Mesenteric fat pad (tissue), 1 donor: ENCODE measurements around the gene IFNL1. TPM values are rescaled to one million over a fixed set of nuclear protein-coding genes. Genes with fewer than 3 reads are reported as not detected.
"Not testable (repeated sequence)": the region's sequence is repeated elsewhere in the genome, so short reads cannot be mapped to it uniquely, and the experiment has no call there.

ENCODE experiments used
- DNase-seq: peaks from one replicate; pipeline ENCODE4 v3.0.0-alpha.2; 2020; ENCODE audit warnings: low spot score
- total RNA-seq: library from RNA; stranded (reverse); fragmentation: NEBNext Ultra II Directional; extraction: Animal tissue kit (Norgen Biotek cat#: 25700); gene quantifications from one replicate; pipeline ENCODE4 v1.2.1, GENCODE V29; 2021
- donor health status: DM: yes; HTN: yes; CAD: no.

The IFNL1 gene
- total RNA-seq, 1 donor from 2014 or later = not detected

DNA sequence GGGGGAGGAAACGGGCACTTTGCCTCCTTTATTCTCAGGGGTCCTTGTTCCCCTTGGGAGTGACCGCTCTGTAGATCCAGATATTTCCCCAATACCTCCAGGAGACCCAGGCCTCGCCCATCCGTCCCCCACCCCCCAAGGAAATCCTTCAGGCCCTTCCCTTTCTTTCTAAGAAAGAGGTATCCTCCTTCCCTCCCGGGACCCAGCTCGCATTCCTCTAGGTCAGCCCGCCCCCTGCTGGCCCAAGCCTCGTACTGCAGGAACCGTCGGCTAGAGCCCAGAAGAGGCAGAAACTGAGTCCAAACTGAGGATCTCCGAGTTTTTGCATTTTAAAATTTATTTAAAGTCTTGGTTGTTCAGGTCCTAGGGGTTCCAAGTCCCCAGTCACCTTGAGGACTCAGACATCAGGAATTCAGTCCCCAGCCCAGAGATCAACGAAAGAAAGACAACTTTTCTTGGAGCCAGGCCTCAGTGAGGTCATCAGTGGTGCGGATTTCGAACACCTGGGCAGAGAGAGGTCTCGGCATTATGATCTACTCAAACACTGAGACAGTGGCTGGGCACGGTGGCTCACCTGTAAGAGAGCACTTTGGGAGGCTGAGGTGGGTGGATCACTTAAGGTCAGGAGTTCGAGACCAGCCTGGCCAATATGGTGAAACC is 32.0 kb downstream of the IFNL1 start:
- peak; percentile 95 for DNase-seq

GRCh38 chr19:39329948-39330347 is 33.7 kb downstream of the IFNL1 start:
- no peak for DNase-seq

DNA sequence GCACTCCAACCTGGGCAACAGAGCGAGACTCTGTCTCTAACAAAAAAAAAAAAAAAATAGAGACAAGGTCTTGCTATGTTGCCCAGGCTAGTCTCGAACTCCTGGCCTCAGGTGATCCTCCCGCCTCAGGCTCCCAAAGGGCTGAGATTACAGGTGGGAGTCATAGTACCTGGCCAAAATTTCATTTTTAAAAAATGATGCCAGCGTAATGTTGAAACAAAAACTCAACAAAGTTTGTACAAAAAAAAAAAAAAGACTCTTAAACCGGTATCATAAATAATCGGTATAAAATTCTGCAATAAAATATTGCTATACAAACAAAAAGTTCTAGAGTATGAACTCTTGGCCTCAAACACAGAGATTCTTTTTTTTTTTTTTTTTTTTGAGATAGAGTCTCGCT is 36.1 kb downstream of the IFNL1 start:
- no peak for DNase-seq

- DNase-seq = not testable (repeated sequence)
These were observed 36.5 kb downstream of the IFNL1 start for GRCh38 chr19:39332738-39333137.

DNA sequence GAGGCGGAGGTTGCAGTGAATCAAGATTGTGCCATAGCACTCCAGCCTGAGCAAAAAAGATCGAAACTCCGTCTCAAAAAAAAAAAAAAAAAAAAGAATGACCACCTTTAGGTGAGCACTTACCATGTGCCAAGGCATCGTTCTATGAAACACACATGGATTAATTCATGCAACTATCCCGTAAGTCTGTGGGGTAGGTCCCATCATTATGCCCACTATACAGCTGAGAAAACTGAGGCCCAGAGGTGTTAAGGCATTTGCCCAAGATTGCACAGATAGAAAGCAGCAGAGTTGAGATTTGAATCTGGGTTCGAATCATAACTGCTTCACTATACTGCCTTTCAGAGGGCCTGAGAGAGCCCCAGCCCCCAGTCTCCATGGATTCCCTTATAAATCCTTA is 37.3 kb downstream of the IFNL1 start:
- DNase-seq = no peak

DNA sequence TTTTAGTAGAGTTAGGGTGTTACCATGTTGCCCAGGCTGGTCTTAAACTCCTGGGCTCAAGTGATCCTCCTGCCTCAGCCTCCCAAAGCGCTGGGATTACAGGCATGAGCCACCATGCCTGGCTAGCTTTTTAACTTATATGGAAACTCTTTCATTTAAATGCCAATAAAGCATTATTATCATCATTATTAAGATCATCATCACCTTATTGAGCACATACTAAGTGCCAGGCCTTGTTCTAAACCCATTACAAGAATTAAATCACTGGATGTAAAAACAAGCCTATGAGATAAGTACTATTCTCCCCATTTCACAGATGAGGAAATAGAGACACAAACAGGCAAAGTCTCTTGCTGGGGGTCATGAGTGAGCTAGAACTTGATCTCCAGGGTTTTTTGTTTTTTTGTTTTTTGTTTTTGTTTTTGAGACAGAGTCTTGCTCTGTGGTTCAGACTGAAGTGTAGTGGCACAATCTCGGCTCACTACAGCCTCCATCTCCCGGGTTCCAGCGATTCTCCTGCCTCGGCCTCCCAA is 38.3 kb downstream of the IFNL1 start:
- no peak for DNase-seq

DNA sequence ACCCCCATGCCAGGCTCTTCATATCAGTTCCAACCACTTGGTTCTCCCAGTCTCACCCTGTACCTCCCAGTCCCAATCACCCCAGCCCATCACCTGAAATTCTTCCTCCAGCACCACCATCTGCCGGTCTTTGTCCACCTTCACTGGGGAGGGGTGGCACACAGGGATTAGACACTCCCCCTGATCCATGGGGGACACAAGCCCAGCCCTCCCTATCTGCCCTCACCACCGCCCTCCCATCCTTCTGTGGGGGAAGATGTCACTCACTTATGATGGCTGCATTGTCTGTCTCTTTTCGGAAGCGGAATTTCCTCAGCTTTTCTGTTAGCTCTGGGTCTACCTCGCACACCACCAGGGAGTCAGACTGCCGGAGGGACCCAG is 39.0 kb downstream of the IFNL1 start:
- DNase-seq = no peak

DNA sequence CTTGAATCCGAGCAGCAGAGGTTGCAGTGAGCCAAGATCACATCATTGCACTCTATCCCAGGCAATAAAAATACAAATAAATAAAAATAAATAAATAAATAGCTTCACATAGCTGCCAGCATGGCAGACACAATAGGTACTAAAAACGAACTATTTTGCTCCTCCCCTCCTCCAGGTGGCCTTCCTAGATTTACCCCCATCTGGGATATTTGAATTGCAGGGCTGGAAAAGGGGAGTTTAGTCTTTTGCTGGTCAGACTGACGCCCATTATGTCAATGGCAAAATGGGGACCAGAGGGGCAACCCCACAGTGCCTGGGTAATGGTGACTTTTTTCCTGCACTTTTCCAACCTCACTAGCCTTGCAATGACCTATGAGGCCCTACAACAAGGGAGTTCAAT is 40.3 kb downstream of the IFNL1 start:
- no peak for DNase-seq

DNA sequence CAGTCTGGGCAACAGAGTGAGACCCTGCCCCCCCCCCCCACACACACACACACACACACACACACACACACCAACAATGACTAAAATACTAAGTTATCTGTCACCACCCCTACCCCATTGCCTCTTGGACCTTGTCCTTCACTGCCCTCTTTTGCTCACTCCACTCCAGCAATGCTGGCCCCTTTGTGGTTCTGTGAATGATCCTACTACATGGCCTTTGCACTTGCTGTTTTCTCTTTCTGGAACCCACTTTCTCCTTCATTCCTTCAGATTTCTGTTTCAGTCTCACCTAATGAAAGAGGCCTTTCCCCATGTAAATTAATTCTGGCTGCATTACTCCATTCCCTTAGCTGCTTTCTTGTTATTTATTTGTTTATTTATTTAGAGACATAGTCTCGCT is 43.5 kb downstream of the IFNL1 start:
- no peak for DNase-seq

DNA sequence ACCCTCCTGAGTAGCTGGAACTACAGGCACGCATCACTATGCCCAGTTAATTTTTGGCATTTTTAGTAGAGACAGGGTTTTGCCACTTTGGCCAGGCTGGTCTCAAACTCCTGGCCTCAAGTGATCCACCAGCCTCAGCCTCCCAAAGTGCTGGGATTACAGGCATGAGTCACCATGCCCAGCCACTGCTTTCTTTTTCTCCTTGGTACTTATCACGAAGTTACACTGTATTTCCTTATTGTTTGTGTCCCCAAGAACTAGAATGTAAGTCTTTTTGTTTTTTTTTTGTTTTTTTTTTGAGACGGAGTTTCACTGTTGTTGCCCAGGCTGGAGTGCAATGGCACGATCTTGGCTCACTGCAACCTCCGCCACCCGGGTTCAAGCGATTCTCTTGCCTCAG is 43.9 kb downstream of the IFNL1 start:
- not testable (repeated sequence) for DNase-seq

DNA sequence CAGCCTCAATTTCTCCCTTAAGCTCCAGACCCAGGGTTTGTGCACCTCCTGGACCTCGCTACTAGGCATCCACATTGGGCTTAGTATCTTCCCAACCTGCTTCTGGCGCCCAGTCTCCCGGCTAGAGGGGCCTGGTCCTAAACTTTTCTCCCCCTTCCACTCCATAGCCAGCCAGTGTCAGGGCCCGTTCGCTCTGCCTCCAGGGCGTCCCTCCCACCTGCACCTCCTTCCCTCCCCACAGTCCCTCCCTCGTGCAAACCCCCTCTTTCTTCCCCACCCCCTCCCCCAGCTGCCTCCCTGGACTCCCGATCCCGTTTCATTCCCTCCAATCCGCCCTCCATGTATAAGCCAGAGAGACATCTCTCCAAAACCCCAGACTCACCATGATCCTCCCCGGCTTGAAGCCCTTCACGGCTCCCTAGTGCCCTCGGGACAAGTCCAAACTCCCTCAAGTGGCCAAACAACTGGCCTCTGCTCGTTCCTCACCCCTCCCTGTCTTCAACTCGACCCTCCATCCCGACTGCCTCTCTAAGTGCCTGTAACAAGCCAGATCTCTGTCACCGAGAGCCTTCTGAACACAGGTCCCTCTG is 45.0 kb downstream of the IFNL1 start:
- no peak for DNase-seq

DNA sequence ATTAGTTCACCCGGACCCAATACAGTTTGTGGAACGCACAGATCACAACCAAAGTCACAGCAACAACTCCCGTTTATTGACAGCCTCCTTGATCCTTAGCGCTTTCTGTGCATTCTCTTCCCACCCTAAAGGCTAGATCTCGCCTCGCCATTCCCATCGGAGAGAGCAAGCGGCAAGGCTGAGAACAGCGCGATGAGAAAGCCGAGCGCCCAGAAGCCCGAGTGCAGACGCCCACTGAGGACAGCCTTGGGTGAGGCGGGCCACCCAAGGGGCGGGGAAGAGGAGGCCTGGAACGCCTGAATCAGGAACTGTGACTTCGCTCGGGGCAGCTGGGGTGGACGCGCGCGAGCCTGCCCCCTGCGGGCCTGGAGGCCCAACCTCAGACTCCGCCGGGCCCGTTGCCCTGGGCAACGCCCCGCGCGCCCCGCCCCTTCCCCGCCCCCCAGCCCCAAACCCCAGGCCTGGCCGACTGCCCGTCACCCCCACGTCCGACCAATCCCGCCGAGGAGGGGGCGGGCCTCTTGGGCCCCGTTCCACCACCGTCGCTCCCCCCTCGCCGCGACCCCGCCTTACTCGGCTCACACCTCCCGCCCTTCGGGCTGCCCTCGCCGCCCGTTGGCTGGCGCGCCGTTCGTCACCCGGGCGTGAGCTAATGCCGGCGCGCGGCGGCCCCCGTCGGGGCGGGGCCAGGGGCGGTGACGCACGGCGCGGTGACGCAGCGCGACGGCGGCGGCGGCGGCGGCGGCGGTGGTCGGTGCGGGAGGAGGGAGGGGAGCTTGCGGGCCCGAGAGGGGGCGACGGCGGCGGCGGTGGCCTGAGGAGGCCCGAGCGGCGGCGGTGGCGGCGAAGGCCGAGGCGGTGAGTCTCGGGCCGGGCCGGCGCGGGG is 45.8 kb downstream of the IFNL1 start, which contains the start of gene SAMD4B:
TSS of gene SAMD4B (plus strand) at position 703 of the 886 bp plus-strand sequence. CDS start 14,473 bp downstream, outside the sequence.
- DNase-seq = peak; percentile 100

GRCh38 chr19:39342647-39343305 is 46.6 kb downstream of the IFNL1 start:
- no peak for DNase-seq

- DNase-seq = no peak
These were observed 49.7 kb downstream of the IFNL1 start for GRCh38 chr19:39345956-39346355.

DNA sequence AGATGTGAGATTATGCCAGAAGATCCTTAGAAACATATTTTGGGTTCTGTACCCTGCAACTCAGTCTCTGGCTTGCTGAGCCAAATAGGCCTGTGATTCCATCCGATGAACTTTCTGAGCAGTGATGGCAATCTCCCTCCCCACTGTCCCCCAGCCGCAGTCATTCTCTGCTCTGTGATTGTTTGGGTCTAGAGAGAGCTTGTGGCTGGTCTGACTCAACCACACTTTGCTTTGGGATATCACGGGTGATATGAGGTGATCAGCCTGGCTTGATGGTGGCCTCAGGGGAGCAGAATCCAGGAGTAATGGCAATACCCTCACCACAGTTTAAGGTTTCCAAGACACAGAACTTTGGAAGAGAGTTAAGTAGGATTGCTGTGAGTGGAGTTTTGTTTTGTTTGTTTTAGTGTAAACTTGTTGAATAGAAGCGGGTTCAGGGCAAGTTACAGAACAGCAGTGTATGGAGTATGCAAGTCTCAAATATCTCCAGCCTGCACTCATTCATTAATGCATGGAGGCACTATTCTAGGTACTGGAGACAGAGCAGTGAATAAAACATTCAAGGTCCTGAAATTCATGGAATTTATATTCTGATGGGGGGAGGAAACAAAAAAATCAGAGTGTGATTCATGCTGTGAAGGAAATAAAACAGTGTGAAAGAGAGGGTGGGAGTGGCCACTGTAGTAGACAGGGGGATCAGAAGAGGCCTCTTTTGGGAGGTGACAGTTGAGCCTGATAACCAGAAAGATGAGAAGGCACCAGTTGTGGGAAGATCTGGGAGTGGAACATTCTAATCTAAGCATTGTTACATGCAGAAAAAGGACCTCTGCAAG is 51.3 kb downstream of the IFNL1 start:
- no peak for DNase-seq

Other genes with a start within 250 kb of the IFNL1 start
- gene ACP7, start 212.0 kb upstream of the IFNL1 start, total RNA-seq = not detected
- 18.0 TPM for gene PAK4, start 170.6 kb upstream of the IFNL1 start, total RNA-seq
- not detected for gene NCCRP1, start 99.4 kb upstream of the IFNL1 start, total RNA-seq
- not detected for gene SYCN, start 92.1 kb upstream of the IFNL1 start, total RNA-seq
- gene IFNL3, start 51.4 kb upstream of the IFNL1 start, total RNA-seq = not detected
- gene IFNL4, start 47.6 kb upstream of the IFNL1 start, total RNA-seq = not detected
- gene IFNL2, start 28.0 kb upstream of the IFNL1 start, total RNA-seq = not detected
- 1.1 TPM for gene LRFN1, start 24.5 kb downstream of the IFNL1 start, total RNA-seq
- gene GMFG, start 39.6 kb downstream of the IFNL1 start, total RNA-seq = 119 TPM
- gene SAMD4B, start 46.0 kb downstream of the IFNL1 start, total RNA-seq = 82.3 TPM
- gene PAF1, start 94.7 kb downstream of the IFNL1 start, total RNA-seq = 29.7 TPM
- 34.1 TPM for gene MED29, start 95.0 kb downstream of the IFNL1 start, total RNA-seq
- gene ZFP36, start 110.4 kb downstream of the IFNL1 start, total RNA-seq = 1,383 TPM
- gene PLEKHG2, start 116.3 kb downstream of the IFNL1 start, total RNA-seq = 56.4 TPM
- 1,454 TPM for gene RPS16, start 139.5 kb downstream of the IFNL1 start, total RNA-seq
- gene SUPT5H, start 149.2 kb downstream of the IFNL1 start, total RNA-seq = 84.5 TPM
- 58.4 TPM for gene TIMM50, start 184.4 kb downstream of the IFNL1 start, total RNA-seq
- gene DLL3, start 202.5 kb downstream of the IFNL1 start, total RNA-seq = not detected
- gene SELENOV, start 218.7 kb downstream of the IFNL1 start, total RNA-seq = not detected
- 2.1 TPM for gene EID2B, start 236.4 kb downstream of the IFNL1 start, total RNA-seq
- gene EID2, start 243.8 kb downstream of the IFNL1 start, total RNA-seq = 12.7 TPM